GM23248 (cell line): ENCODE results near the gene RBM22. TPM values are rescaled to one million over a fixed set of nuclear protein-coding genes. Genes with fewer than 3 reads are reported as not detected.
A peak's percentile ranks its signal among the peaks of the same experiment; 100 is the strongest.

Experiments
- DNase-seq: peaks from one replicate; pipeline ENCODE4 v3.0.0-alpha.2; 2015
- H2AFZ ChIP-seq: fragments of 200-600 bp; sonication (generic); 2 replicates; pipeline ENCODE4 v1.6.1; 2016; ENCODE audit warnings: antibody characterized with exemption
- H3F3A ChIP-seq: fragments of 200-600 bp; sonication (generic); 2 replicates; pipeline ENCODE4 v1.6.1; 2016; ENCODE audit warnings: mild to moderate bottlenecking, antibody characterized with exemption, mixed run types; ENCODE audit not compliant: insufficient read depth
- H3K27ac ChIP-seq: fragments of 200-600 bp; sonication (generic); 2 replicates; pipeline ENCODE4 v1.5.1; 2016; ENCODE audit warnings: mild to moderate bottlenecking
- H3K27me3 ChIP-seq: fragments of 200-600 bp; sonication (generic); replicated peaks from 2 replicates; pipeline ENCODE4 v1.6.1; 2016; ENCODE audit warnings: mild to moderate bottlenecking; ENCODE audit not compliant: insufficient read depth
- H3K36me3 ChIP-seq: fragments of 200-600 bp; sonication (generic); 2 replicates; pipeline ENCODE4 v1.6.1; 2016; ENCODE audit warnings: low read depth, mild to moderate bottlenecking
- H3K4me1 ChIP-seq: fragments of 200-600 bp; sonication (generic); 2 replicates; pipeline ENCODE4 v1.6.1; 2016; ENCODE audit warnings: mild to moderate bottlenecking; ENCODE audit not compliant: insufficient read depth
- H3K4me2 ChIP-seq: fragments of 200-600 bp; sonication (generic); one replicate; pipeline ENCODE4 v1.6.1; 2016; ENCODE audit warnings: mild to moderate bottlenecking; ENCODE audit not compliant: unreplicated experiment
- H3K4me3 ChIP-seq: fragments of 200-600 bp; sonication (generic); 2 replicates; pipeline ENCODE4 v1.5.1; 2016; ENCODE audit warnings: mild to moderate bottlenecking
- H3K79me2 ChIP-seq: fragments of 200-600 bp; sonication (generic); 2 replicates; pipeline ENCODE4 v1.6.1; 2016; ENCODE audit warnings: mild to moderate bottlenecking; ENCODE audit not compliant: insufficient read depth
- H3K9ac ChIP-seq: fragments of 200-600 bp; sonication (generic); 2 replicates; pipeline ENCODE4 v1.6.1; 2016; ENCODE audit warnings: mild to moderate bottlenecking
- H3K9me2 ChIP-seq: fragments of 200-600 bp; sonication (generic); 2 replicates; pipeline ENCODE4 v1.6.1; 2016; ENCODE audit warnings: mixed run types, mild to moderate bottlenecking, moderate library complexity; ENCODE audit not compliant: insufficient read depth
- H3K9me3 ChIP-seq: fragments of 200-600 bp; sonication (generic); one replicate; pipeline ENCODE4 v1.6.1; 2017; ENCODE audit warnings: low read depth
- H4K20me1 ChIP-seq: fragments of 200-600 bp; sonication (generic); 2 replicates; pipeline ENCODE4 v1.6.0; 2016; ENCODE audit not compliant: insufficient read depth
- EZH2 ChIP-seq: fragments of 200-600 bp; sonication (generic); IDR thresholded peaks from 2 replicates; pipeline ENCODE4 v1.6.1; 2018; ENCODE audit warnings: antibody characterized with exemption, mild to moderate bottlenecking; ENCODE audit not compliant: insufficient read depth, poor library complexity, severe bottlenecking
- EZH2phosphoT487 ChIP-seq: fragments of 200-600 bp; sonication (generic); IDR thresholded peaks from 2 replicates; pipeline ENCODE4 v1.6.1; 2018; ENCODE audit warnings: antibody characterized with exemption, moderate library complexity, mild to moderate bottlenecking, low read depth; ENCODE audit not compliant: insufficient read depth
- WGBS, 2 experiments: methylation state at CpG; one replicate each; pipeline ENCODE4 v1.1.6; 2015 to 2017; ENCODE audit warnings: low lambda C conversion rate in 2 of 2, low coverage in 1 of 2; ENCODE audit errors: missing lambda C conversion rate in 2 of 2; 5-methylcytosine and 5-hydroxymethylcytosine counted together
- in situ Hi-C: fragments of 300-500 bp; cut with MboI; formaldehyde crosslinking; loops from 2 replicates; pipeline ENCODE4 v1.15.0; 2020
- polyA plus RNA-seq: library from polyadenylated mRNA; unstranded; fragments of >200 nt; fragmentation: Nextera tagmentation; extraction: Ambion mirVana; gene quantifications from 2 replicates; pipeline ENCODE4 v1.2.1, GENCODE V29; 2016
- total RNA-seq: library from RNA; depleted of rRNA; stranded (reverse); fragments of >200 nt; shearing (Covaris generic); gene quantifications from 2 replicates; pipeline ENCODE4 v1.2.3, GENCODE V29; 2014

The RBM22 gene
- total and polyA plus RNA-seq, 2 experiments from 2014 or later: 24.6 to 35.5 TPM

- no peak for TF ChIP-seq EZH2
- TF ChIP-seq EZH2phosphoT487: no peak
- H3K27ac ChIP-seq: no peak overlapping the region
- H4K20me1 ChIP-seq: no peaks in the 10 kb centered on the region
- H3K79me2 ChIP-seq: no peaks in the 10 kb centered on the region
- in situ Hi-C loops: no loop called here
- no peaks in the 10 kb centered on the region for H3K9me2 ChIP-seq
- no peaks in the 10 kb centered on the region for H3K9me3 ChIP-seq
- DNase-seq: no peak
- WGBS, 2 experiments: 97 to 100% methylated on average over 4 of the region's 4 CpGs
- no peak overlapping the region for H3K4me3 ChIP-seq
- no peaks in the 10 kb centered on the region for H3K27me3 ChIP-seq
- no peak overlapping the region for H3K9ac ChIP-seq
- H2AFZ ChIP-seq: no peak overlapping the region
- no peak overlapping the region for H3K4me2 ChIP-seq
- 0 out of 2 replicates have a peak, but pooled peaks cover 10% of the 10 kb centered on the region for H3F3A ChIP-seq
- H3K4me1 ChIP-seq: peaks cover 10% of the 10 kb centered on the region
- no peaks in the 10 kb centered on the region for H3K36me3 ChIP-seq
These were observed 42.7 kb downstream of the RBM22 start for GRCh38 chr5:150658121-150658520.

GRCh38 chr5:150656191-150657132 is 44.4 kb downstream of the RBM22 start:
- Histone ChIP-seq H3K9me2 (no peaks in the 10 kb centered on the region), H4K20me1 (no peaks in the 10 kb centered on the region), H2AFZ (peak overlapping the region; percentile 78), H3K27ac (no peak overlapping the region), H3K36me3 (no peaks in the 10 kb centered on the region), H3K4me1 (peaks cover 13% of the 10 kb centered on the region), H3K9me3 (no peaks in the 10 kb centered on the region), H3K27me3 (no peaks in the 10 kb centered on the region), H3K79me2 (no peaks in the 10 kb centered on the region), H3K9ac (peak overlapping the region; percentile 54), H3K4me3 (peak overlapping the region; percentile 65), H3K4me2 (peak overlapping the region; percentile 67), H3F3A (0 out of 2 replicates have a peak, but pooled peaks cover 10% of the 10 kb centered on the region)
- DNase-seq: peak; percentile 73
- WGBS, 2 experiments: 5 to 7% methylated on average over 56 to 86 of the region's 99 CpGs
- TF ChIP-seq EZH2: no peak
- TF ChIP-seq EZH2phosphoT487: no peak
- in situ Hi-C loops: no loop called here

- Histone ChIP-seq H4K20me1 (no peaks in the 10 kb centered on the region), H3K9me3 (no peaks in the 10 kb centered on the region), H3K36me3 (no peaks in the 10 kb centered on the region), H2AFZ (no peak overlapping the region), H3K79me2 (no peaks in the 10 kb centered on the region), H3K4me1 (peaks cover 13% of the 10 kb centered on the region), H3K4me3 (no peak overlapping the region), H3F3A (0 out of 2 replicates have a peak, but pooled peaks cover 10% of the 10 kb centered on the region), H3K4me2 (no peak overlapping the region), H3K27ac (no peak overlapping the region), H3K9ac (no peak overlapping the region), H3K9me2 (no peaks in the 10 kb centered on the region), H3K27me3 (no peaks in the 10 kb centered on the region)
- TF ChIP-seq EZH2phosphoT487 (no peak), EZH2 (no peak)
- DNase-seq: no peak
- WGBS, 2 experiments: 90 to 95% methylated on average over 2 to 3 of the region's 3 CpGs
- in situ Hi-C loops: no loop called here
These were observed 45.6 kb downstream of the RBM22 start for GRCh38 chr5:150655221-150655620.

GRCh38 chr5:150653762-150654556 is 46.9 kb downstream of the RBM22 start:
- no peak overlapping the region for H3K4me3 ChIP-seq

More at GRCh38 chr5:150653762-150654556, 46.9 kb downstream of the RBM22 start:
- TF ChIP-seq EZH2phosphoT487 (no peak), EZH2 (no peak)
- Histone ChIP-seq H2AFZ (no peak overlapping the region), H3K9me3 (no peaks in the 10 kb centered on the region), H3K4me1 (peaks cover 13% of the 10 kb centered on the region), H3K36me3 (0 out of 2 replicates have a peak, but pooled peaks cover 2% of the 10 kb centered on the region), H3K27me3 (no peaks in the 10 kb centered on the region), H3F3A (0 out of 2 replicates have a peak, but pooled peaks cover 10% of the 10 kb centered on the region), H3K9me2 (no peaks in the 10 kb centered on the region), H3K79me2 (no peaks in the 10 kb centered on the region), H3K27ac (no peak overlapping the region), H3K4me2 (no peak overlapping the region), H4K20me1 (no peaks in the 10 kb centered on the region), H3K9ac (no peak overlapping the region)
- in situ Hi-C loops: loop anchor here (5.0 kb wide), 1 partner anchor 87 kb away; no protein-coding TSS in a partner anchor
- WGBS, 2 experiments: 97 to 98% methylated on average over 2 of the region's 2 CpGs
- DNase-seq: peak; percentile 24
